Ramos (cell line): ENCODE data around the gene FILIP1L.
"Not testable (repeated sequence)": the region's sequence is repeated elsewhere in the genome, so short reads cannot be mapped to it uniquely, and the experiment has no call there.

Source experiments
- in situ Hi-C: fragments of 300-500 bp; cut with MboI; formaldehyde crosslinking; loops from one replicate; pipeline ENCODE4 v1.14.3; 2022; ENCODE audit warnings: low sequenced_read_pairs; ENCODE audit not compliant: unreplicated experiment

FILIP1L gene

DNA sequence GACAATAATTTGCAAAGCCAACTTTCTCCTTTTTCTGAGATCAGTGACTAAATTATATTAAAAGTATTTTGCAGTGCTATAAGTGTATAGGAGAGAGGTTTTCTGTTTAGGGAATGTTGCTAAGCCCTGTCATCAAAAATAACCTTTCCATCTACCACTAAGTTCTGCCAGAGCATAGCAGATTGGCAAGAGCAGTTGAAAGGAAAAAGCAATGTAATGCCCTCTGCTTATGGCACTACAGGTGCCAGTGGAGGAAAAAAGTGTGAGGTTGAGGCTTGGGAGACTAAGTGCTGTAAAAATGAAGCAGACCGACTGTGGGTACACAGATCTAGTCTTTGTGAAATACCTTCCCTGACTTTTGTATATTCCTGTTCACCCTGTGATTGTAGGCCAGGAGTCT is 11.5 kb downstream of the FILIP1L start:
- in situ Hi-C loops, result no loop called here

GRCh38 chr3:100100425-100100824 is 13.9 kb downstream of the FILIP1L start:
- in situ Hi-C loops, result no loop called here

GRCh38 chr3:100099621-100100020 is 14.7 kb downstream of the FILIP1L start:
- in situ Hi-C loops, result no loop called here

GRCh38 chr3:100098784-100099070 is 15.6 kb downstream of the FILIP1L start:
- in situ Hi-C loops, result no loop called here

- in situ Hi-C loops, result no loop called here
Observed at GRCh38 chr3:100097919-100098783, 16.1 kb downstream of the FILIP1L start.

DNA sequence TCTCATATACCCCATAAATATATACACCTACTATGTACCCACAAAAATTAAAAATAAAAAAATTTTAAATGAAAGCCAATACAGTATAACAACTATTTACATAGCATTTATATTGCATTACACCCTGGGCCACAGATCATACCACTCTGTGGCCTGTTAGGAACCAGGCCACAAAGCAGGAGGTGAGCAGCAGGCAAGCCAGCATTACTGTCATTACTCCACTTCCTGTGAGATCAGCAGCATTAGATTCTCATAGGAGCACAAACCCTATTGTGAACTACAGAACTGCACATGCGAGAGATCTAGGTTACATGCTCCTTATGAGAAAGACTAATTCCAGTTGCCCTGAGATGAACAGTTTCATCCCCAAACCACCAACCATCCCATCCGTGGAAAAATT is 17.4 kb downstream of the FILIP1L start:
- in situ Hi-C loops, result no loop called here

DNA sequence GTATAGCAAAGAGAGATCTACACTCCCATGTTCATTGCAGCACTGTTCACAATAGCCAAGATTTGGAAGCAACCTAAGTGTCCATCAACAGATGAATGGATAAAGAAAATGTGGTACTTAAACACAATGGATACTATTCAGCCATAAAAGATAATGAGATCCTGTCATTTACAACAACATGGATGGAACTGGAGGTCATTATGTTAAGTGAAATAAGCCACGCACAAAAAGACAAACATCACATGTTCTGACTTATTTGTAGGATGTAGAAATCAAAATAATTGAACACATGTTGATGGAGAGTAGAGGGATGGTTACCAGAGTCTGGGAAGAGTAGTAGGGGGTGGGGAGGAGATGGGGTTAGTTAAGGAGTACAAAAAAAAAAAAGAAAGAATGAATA is 18.0 kb downstream of the FILIP1L start:
- in situ Hi-C loops, result not testable (repeated sequence)

DNA sequence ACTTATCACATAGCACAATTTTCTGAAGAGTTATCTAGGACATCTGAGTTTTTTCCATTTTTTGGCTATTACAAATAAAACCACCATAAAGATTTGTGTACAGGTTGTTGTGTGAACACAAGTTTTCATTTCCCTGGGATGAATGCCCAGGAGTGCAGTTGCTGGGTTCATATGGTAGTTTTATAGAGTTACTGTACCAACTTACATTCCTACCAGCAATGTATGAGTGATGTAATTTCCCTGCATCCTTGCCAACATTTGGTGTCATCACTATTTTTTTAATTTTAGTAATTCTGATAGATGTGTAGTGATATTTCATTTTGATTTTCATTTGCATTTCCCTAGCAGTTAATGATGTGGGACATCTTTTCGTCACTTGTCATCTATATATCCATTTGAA is 20.5 kb downstream of the FILIP1L start:
- in situ Hi-C loops, result no loop called here

GRCh38 chr3:100090669-100091005 is 23.7 kb downstream of the FILIP1L start:
- in situ Hi-C loops, result no loop called here

DNA sequence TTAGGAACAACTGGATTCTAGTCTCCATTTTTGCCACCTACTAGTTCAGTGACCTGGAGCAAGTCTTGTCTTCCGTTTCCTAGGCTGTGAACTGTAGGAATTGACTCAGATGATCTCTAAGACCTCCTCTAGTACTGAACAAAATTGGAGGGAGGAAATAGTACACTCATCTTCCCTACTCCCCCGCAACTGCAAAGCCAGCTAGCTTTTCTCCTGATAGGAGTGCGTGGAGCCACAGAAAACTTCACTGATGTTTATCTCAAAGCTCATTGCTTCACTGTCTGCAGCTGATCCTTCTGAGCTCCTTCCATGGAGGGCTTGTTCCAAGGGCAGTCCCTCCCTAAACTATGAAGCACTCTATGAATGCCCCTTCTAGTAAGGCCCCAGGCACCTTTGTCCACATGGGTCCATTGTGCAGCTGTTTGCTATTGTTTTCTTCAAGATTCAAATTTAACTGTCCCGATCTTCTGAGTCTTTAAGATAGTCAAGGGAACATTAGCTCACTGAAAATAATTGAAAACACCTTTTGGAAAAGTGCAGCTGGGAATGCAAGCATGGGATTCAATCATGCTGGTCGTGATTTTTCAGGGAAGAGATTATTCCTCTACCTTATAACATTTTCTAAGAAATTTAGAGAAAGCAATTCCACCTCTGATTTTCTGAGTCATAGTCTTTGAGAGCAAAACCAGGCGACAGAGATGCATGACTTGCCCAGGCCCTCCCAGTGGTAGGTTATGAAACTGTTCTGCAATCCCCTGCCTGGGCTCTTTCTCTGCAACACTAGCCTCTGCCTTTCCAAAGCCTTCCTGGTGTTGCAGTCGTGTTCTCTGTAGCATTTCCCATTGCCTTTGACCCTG is 24.3 kb downstream of the FILIP1L start:
- in situ Hi-C loops, result no loop called here

DNA sequence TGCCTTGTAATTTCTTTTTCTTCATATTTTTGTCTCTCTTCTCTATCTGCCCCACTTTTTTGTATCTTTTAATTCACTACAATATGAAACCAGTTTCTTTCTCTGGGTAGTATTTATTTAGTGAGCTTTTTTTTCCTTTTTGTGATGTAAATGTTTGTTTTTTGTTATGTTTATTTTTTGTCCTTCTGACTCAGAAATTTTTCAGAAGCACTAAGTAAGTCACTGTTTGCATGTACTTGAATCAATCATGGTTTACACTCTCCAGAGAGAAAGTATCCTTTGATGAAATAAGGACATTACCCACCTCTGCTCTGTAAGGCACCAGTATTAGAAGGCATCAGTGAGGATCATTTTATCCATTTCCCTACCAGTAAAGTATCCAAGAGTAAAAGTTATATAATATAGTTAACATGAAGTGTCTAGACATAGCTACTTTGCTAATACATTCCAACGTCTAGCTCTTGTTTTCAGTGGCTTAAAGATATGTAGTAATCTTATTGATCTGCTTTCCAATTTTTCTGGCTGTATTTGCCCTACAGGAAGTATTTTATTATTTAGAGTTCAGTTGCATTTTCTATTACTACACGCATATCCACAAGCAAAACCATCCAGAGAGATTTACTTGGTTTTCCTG is 25.4 kb downstream of the FILIP1L start:
- in situ Hi-C loops, result no loop called here

DNA sequence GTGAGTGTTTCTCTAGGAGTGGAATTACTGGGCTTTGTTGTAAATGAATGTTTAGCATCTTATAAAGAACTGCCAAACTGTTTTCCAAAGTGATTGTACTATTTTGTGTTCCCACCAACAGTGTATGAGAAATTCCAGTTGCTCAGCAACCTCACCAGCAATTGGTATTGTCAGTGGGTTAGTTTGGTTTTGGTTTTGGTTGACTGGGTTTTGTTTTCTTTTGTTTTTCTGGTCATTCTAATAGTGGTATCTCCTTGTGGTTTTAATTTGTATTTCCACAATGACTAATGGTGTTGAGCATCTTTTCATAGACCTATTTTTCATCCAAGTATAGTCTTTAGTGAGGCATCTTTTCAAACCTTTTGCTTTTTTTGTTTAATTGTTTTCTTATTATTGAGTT is 27.1 kb downstream of the FILIP1L start:
- in situ Hi-C loops, result no loop called here

DNA sequence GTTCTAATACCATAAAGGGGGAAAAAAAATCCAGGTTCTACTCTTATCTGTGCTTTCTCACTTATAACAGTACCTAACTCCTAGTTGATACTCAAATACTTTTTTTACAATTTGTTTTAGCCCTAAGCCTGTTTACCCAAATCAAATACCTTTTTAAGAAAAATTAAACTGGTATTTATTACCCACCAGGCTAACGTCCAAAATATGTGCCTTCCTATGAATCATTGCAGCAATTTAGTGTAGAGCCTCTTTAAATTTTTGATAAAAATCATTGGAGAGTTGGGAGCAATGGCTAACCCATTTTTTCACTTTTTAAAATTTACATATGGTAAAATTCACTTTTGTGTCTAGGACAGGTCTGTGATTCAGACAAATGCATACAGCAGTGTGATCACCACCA is 27.9 kb downstream of the FILIP1L start:
- in situ Hi-C loops, result no loop called here

DNA sequence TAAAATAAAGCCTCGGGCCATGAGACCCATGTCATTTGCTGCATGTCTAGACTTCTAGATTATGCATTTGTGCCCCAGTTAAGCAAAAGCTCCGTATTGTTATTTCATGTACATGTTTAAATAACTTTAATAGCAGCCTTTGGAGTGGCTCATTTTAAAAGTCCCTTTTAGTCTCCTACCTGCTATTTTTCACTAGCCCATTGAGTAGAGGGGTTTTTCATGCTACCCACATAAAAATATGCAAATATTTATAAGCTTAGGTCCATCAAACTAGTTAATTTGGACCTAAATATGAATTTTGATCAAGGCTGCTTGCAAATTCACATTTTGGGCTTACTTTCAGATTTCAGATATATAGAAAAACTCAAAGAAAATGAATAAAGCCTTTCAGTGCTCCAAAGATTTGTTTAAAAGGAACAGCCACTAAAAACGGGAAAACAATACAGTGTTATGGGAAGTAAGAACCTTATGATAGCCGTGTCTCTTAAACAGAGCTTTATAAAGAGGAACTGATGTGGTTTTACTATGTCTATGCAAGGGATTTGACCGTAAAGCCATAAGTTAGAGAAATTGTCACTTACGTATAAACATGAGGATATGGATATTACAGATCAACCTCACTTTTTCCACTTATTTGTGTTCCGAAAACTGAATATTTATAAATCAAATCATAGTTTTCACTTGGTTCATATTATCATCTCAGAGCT is 30.0 kb downstream of the FILIP1L start:
- in situ Hi-C loops, result no loop called here

DNA sequence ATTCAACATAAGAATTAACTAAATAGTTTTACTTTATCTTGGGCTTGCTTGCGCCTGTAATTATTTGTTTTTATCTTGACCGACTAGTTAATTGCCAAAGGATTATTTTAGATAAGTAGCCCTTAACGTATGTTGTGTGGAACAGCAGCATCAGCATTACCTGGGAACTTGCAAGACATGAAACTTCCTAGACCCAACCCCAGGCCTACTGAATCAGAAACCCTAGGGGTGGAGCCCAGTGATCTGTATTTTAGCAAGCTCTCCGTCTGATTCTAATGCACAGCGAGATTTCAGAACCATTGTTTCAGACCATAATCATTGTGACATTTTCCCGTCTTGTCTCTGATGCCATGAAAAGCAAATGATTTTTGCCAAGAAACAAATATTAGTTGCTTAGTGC is 31.1 kb downstream of the FILIP1L start:
- in situ Hi-C loops, result no loop called here

DNA sequence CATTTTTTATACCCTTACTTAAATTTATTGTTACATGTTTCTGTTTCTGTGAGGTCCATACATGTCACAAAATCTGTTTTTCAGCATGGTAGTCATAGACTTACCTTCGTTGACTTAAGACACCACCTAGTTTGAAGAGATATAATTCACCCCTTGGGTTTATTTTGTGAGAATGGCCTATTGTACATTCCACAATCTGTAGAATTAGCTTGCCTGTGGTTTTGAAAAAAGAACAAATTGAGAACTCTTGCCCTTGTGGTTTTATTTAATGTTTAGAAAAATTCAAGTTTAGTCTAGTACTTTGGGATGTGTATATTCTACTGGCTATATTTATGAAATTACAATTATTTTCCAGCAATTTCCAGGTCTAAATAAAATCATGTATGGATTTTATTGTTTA is 31.6 kb downstream of the FILIP1L start:
- in situ Hi-C loops, result no loop called here

GRCh38 chr3:100081986-100082692 is 32.2 kb downstream of the FILIP1L start:
- in situ Hi-C loops, result no loop called here

GRCh38 chr3:100081311-100081710 is 33.0 kb downstream of the FILIP1L start:
- in situ Hi-C loops, result no loop called here

DNA sequence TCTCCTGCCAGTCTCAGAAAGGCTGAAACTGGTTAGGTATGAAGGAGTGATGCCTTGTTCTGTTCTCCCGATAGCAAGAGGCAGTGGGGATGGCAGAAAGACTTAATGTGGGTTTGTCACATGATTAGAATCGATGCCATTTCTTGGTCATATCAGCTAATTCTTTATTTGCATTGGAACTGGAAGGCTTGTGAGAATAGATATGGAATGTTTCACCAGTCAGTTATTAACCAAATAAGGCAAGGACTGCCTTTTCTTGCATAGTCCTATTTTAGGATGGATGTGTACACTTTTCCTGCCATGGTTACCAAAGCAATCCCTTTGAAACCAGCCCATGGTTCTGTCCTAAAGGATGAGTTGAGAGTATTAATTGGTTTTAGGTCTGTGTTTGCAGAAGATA is 33.7 kb downstream of the FILIP1L start:
- in situ Hi-C loops, result no loop called here

DNA sequence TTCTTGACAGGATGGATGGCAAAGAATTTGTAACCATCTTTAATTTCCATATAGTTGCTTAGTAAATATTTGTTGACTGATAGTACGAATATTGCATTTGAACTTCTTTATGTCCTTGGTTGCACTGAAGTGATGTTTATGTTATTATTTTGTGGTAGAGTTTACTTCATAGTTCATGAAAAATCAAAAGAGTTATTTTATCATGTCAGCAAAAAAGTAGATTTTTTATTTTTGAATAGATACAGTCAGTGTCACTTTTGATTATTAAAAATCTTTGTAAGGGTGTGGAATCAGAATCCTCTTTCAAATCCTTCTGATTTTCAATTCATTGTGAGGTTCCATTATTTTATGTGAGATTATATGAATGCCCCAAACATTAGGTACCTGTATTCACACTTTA is 35.0 kb downstream of the FILIP1L start:
- in situ Hi-C loops, result no loop called here
